HepG2 (cell line): ENCODE measurements around the gene TMEM39B. TPM values are rescaled to one million over a fixed set of nuclear protein-coding genes. Genes with fewer than 3 reads are reported as not detected.

Source experiments
- AGO2 ChIP-seq: fragments of 200-400 bp; formaldehyde crosslinking; optimal IDR thresholded peaks from 2 replicates; pipeline ENCODE3; 2017; ENCODE audit warnings: mild to moderate bottlenecking, low read depth, low read length, moderate library complexity
- FOSL1 ChIP-seq: sonication (generic); formaldehyde crosslinking; IDR thresholded peaks from 2 replicates; pipeline ENCODE4 v1.9.0; 2021; ENCODE audit warnings: missing genetic modification reagents, borderline replicate concordance
- HOXA9 ChIP-seq: sonication (generic); formaldehyde crosslinking; IDR thresholded peaks from 2 replicates; pipeline ENCODE4 v1.8.1; 2022; ENCODE audit warnings: missing genetic modification reagents, mild to moderate bottlenecking, moderate library complexity, borderline replicate concordance
- KDM5A ChIP-seq: fragments of 200-600 bp; sonication (generic); IDR thresholded peaks from 2 replicates; pipeline ENCODE4 v1.7.0; 2018; ENCODE audit warnings: antibody characterized with exemption, mild to moderate bottlenecking, low read length, borderline replicate concordance
- KLF13 ChIP-seq: sonication (generic); formaldehyde crosslinking; IDR thresholded peaks from 2 replicates; pipeline ENCODE4 v1.4.0; 2020; ENCODE audit warnings: mild to moderate bottlenecking, missing genetic modification reagents
- MED1 ChIP-seq: sonication (generic); formaldehyde crosslinking; IDR thresholded peaks from 2 replicates; pipeline ENCODE4 v1.4.0; 2020; ENCODE audit warnings: missing genetic modification reagents
- MXD4 ChIP-seq: IDR thresholded peaks from 2 replicates; pipeline ENCODE4 v1.6.1; 2016; ENCODE audit warnings: mild to moderate bottlenecking, missing biosample characterization, missing genetic modification reagents
- NPAS2 ChIP-seq: sonication (generic); formaldehyde crosslinking; IDR thresholded peaks from 2 replicates; pipeline ENCODE4 v1.8.0; 2022; ENCODE audit warnings: mild to moderate bottlenecking, missing genetic modification reagents, borderline replicate concordance
- ZNF136 ChIP-seq: sonication (generic); formaldehyde crosslinking; IDR thresholded peaks from 2 replicates; pipeline ENCODE4 v1.8.1; 2022; ENCODE audit warnings: low read depth, mild to moderate bottlenecking, moderate library complexity, missing genetic modification reagents
- ZNF256 ChIP-seq: sonication (generic); formaldehyde crosslinking; conservative IDR thresholded peaks from 2 replicates; pipeline ENCODE4 v1.4.0; 2020; ENCODE audit warnings: missing genetic modification reagents
- ZNF343 ChIP-seq: sonication (generic); formaldehyde crosslinking; IDR thresholded peaks from 2 replicates; pipeline ENCODE4 v1.4.0; 2020; ENCODE audit warnings: mild to moderate bottlenecking, missing genetic modification reagents
- ZNF501 ChIP-seq: sonication (generic); formaldehyde crosslinking; IDR thresholded peaks from 2 replicates; pipeline ENCODE4 v1.5.1; 2020; ENCODE audit warnings: mild to moderate bottlenecking, moderate library complexity, missing genetic modification reagents
- ZSCAN9 ChIP-seq: IDR thresholded peaks from 2 replicates; pipeline ENCODE4 v1.6.1; 2016; ENCODE audit warnings: borderline replicate concordance
- polyA plus RNA-seq, 8 experiments: library from polyadenylated mRNA; depleted of rRNA in 3 of 8; stranded (reverse) in 7 of 8; unstranded in 1 of 8; fragments of >200 nt; fragmentation: Illumina TruSeq in 4 of 8; extraction: Trizol in 4 of 8; gene quantifications; 2 replicates each; pipeline versions ENCODE4 v1.2.1 to v1.2.3, GENCODE V29; 2011 to 2016; ENCODE audit warnings: low read depth in 4 of 8, missing spikeins in 1 of 8, mixed read lengths in 1 of 8; ENCODE audit not compliant: insufficient read depth in 1 of 8
- total RNA-seq, 5 experiments: library from RNA; depleted of rRNA; stranded (reverse); fragments of >200 nt; fragmentation: Illumina TruSeq; extraction: Trizol; gene quantifications; 2 replicates each; pipeline ENCODE4 v1.2.3, GENCODE V29; 2016; ENCODE audit warnings: low read depth in 1 of 5
- TF ChIP-seq, protein P1 (sequence below): sonication (generic); formaldehyde crosslinking; IDR thresholded peaks from 2 replicates; pipeline ENCODE4 v1.5.1; 2020; ENCODE audit warnings: mild to moderate bottlenecking, missing genetic modification reagents, borderline replicate concordance
- TF ChIP-seq, protein P2 (sequence below): sonication (generic); formaldehyde crosslinking; IDR thresholded peaks from 2 replicates; pipeline ENCODE4 v1.5.0; 2020; ENCODE audit warnings: missing genetic modification reagents
- TF ChIP-seq, protein P3 (sequence below), 2 experiments: fragments of 450-650 bp in 1 of 2; sonication (generic) in 1 of 2; formaldehyde crosslinking; IDR thresholded peaks; 2 replicates each; pipeline versions ENCODE4 v1.5.0 to v1.8.0; 2020 to 2022; ENCODE audit warnings: mild to moderate bottlenecking in 1 of 2, missing genetic modification reagents in 1 of 2
- TF ChIP-seq, protein P4 (sequence below): sonication (generic); formaldehyde crosslinking; IDR thresholded peaks from 2 replicates; pipeline ENCODE4 v1.8.0; 2022; ENCODE audit warnings: mild to moderate bottlenecking, missing genetic modification reagents, moderate library complexity
- TF ChIP-seq, protein P5 (sequence below): sonication (generic); formaldehyde crosslinking; IDR thresholded peaks from 2 replicates; pipeline ENCODE4 v1.8.1; 2023; ENCODE audit warnings: missing genetic modification reagents, inconsistent platforms, borderline replicate concordance

The TMEM39B gene
- total and polyA plus RNA-seq, 2 of the 13 experiments (the other 11 are each of a cell fraction or from before 2014, with no cell fraction given): 4.9 to 10.4 TPM

DNA sequence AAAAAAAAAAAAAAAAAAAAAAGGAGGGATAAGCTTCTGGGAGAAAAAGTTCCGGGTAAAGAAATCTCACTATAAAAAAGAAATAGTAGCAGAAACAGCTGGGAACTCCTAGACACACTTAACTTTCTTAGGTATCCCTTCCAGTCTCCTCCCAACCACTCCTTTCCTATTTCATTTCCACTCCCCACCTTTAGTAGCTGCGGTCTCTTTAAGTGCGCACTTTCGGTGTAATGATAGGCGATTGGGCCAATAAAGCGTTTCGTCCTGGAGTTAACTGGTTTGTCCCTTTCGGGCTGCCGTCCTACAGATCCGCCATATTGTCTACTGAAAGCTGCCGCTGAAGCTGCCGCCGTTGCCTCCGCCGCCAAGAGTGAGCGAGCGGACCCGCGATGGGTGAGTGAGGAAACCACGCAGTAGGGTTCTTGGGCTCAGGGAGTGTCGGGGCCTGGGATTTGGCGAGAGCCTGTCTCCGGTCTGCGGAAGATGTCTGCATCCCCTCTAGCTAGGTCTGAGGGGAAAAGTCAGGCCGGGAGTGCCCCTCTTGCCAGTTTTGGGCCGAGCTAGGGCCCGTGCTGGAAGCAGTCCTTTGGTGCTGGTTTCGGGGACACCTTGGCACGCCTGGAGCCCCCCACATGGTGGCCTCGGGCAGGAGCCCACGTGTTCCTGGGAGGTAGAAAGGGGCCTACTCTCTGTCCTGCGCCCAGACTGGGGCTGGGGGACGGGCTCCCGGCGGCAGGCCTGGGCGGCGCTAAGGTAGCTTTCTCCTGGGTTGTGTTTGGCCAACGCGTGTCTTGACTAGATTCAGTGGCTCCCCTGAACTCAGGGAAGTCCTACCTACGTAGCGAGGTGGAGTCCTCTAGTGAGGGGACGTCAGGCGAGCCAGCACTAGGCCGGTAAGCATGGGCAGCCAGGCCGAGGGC lies 35.3 kb downstream of the TMEM39B start, which contains the start of gene KPNA6 (continued):
- TF ChIP-seq, protein P1, sequence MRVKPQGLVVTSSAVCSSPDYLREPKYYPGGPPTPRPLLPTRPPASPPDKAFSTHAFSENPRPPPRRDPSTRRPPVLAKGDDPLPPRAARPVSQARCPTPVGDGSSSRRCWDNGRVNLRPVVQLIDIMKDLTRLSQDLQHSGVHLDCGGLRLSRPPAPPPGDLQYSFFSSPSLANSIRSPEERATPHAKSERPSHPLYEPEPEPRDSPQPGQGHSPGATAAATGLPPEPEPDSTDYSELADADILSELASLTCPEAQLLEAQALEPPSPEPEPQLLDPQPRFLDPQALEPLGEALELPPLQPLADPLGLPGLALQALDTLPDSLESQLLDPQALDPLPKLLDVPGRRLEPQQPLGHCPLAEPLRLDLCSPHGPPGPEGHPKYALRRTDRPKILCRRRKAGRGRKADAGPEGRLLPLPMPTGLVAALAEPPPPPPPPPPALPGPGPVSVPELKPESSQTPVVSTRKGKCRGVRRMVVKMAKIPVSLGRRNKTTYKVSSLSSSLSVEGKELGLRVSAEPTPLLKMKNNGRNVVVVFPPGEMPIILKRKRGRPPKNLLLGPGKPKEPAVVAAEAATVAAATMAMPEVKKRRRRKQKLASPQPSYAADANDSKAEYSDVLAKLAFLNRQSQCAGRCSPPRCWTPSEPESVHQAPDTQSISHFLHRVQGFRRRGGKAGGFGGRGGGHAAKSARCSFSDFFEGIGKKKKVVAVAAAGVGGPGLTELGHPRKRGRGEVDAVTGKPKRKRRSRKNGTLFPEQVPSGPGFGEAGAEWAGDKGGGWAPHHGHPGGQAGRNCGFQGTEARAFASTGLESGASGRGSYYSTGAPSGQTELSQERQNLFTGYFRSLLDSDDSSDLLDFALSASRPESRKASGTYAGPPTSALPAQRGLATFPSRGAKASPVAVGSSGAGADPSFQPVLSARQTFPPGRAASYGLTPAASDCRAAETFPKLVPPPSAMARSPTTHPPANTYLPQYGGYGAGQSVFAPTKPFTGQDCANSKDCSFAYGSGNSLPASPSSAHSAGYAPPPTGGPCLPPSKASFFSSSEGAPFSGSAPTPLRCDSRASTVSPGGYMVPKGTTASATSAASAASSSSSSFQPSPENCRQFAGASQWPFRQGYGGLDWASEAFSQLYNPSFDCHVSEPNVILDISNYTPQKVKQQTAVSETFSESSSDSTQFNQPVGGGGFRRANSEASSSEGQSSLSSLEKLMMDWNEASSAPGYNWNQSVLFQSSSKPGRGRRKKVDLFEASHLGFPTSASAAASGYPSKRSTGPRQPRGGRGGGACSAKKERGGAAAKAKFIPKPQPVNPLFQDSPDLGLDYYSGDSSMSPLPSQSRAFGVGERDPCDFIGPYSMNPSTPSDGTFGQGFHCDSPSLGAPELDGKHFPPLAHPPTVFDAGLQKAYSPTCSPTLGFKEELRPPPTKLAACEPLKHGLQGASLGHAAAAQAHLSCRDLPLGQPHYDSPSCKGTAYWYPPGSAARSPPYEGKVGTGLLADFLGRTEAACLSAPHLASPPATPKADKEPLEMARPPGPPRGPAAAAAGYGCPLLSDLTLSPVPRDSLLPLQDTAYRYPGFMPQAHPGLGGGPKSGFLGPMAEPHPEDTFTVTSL: peak; percentile 70; the same call in 1 of the 2 replicates
- TF ChIP-seq ZNF501 (CRISPR knock-in tag) (peak; percentile 89), ZSCAN9 (CRISPR knock-in tag) (no peak), AGO2 (peak; percentile 45), FOSL1 (no peak), ZNF343 (CRISPR knock-in tag) (no peak), MED1 (peak; percentile 71), KDM5A (peak; percentile 96), ZNF136 (CRISPR knock-in tag) (no peak), KLF13 (CRISPR knock-in tag) (0 out of 2 replicates have a peak, but pooled peaks have one; percentile 68), MXD4 (CRISPR knock-in tag) (no peak; the same call in 1 of the 2 replicates), NPAS2 (CRISPR knock-in tag) (no peak), HOXA9 (CRISPR knock-in tag) (no peak), ZNF256 (CRISPR knock-in tag) (0 out of 2 replicates have a peak, but pooled peaks have one; percentile 56)
- TF ChIP-seq, protein P2, sequence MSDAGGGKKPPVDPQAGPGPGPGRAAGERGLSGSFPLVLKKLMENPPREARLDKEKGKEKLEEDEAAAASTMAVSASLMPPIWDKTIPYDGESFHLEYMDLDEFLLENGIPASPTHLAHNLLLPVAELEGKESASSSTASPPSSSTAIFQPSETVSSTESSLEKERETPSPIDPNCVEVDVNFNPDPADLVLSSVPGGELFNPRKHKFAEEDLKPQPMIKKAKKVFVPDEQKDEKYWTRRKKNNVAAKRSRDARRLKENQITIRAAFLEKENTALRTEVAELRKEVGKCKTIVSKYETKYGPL: peak; percentile 44; the same call in 1 of the 2 replicates
- TF ChIP-seq, protein P3, sequence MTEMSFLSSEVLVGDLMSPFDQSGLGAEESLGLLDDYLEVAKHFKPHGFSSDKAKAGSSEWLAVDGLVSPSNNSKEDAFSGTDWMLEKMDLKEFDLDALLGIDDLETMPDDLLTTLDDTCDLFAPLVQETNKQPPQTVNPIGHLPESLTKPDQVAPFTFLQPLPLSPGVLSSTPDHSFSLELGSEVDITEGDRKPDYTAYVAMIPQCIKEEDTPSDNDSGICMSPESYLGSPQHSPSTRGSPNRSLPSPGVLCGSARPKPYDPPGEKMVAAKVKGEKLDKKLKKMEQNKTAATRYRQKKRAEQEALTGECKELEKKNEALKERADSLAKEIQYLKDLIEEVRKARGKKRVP (CRISPR knock-in tag; IDR thresholded peaks at IDR 0.05): 0 out of 4 replicates have a peak, but pooled peaks of 1 of the 2 experiments have one; percentile 37
- TF ChIP-seq, protein P4, sequence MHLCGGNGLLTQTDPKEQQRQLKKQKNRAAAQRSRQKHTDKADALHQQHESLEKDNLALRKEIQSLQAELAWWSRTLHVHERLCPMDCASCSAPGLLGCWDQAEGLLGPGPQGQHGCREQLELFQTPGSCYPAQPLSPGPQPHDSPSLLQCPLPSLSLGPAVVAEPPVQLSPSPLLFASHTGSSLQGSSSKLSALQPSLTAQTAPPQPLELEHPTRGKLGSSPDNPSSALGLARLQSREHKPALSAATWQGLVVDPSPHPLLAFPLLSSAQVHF (CRISPR knock-in tag): no peak
- TF ChIP-seq, protein P5, sequence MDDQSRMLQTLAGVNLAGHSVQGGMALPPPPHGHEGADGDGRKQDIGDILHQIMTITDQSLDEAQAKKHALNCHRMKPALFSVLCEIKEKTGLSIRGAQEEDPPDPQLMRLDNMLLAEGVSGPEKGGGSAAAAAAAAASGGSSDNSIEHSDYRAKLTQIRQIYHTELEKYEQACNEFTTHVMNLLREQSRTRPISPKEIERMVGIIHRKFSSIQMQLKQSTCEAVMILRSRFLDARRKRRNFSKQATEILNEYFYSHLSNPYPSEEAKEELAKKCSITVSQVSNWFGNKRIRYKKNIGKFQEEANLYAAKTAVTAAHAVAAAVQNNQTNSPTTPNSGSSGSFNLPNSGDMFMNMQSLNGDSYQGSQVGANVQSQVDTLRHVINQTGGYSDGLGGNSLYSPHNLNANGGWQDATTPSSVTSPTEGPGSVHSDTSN (CRISPR knock-in tag): no peak
